ENCODE data around the gene RPP14. TPM values are rescaled to one million over a fixed set of nuclear protein-coding genes. Genes with fewer than 3 reads are reported as not detected.

RPP14 gene
- total RNA-seq (2014; rRNA removed; shearing (Covaris generic)): 14.4 and 18.6 TPM in 2 replicates
- polyA plus RNA-seq (2016; fragmentation: Nextera tagmentation; extraction: Ambion mirVana): 10.5 and 11.7 TPM in 2 replicates
- long read RNA-seq, full-length matches to known transcripts: 17 of 23 reads
- long read RNA-seq, partial matches to known transcripts: 0 of 23 reads
- long read RNA-seq, other reads (novel, unspliced or antisense): 6 of 23 reads

DNA sequence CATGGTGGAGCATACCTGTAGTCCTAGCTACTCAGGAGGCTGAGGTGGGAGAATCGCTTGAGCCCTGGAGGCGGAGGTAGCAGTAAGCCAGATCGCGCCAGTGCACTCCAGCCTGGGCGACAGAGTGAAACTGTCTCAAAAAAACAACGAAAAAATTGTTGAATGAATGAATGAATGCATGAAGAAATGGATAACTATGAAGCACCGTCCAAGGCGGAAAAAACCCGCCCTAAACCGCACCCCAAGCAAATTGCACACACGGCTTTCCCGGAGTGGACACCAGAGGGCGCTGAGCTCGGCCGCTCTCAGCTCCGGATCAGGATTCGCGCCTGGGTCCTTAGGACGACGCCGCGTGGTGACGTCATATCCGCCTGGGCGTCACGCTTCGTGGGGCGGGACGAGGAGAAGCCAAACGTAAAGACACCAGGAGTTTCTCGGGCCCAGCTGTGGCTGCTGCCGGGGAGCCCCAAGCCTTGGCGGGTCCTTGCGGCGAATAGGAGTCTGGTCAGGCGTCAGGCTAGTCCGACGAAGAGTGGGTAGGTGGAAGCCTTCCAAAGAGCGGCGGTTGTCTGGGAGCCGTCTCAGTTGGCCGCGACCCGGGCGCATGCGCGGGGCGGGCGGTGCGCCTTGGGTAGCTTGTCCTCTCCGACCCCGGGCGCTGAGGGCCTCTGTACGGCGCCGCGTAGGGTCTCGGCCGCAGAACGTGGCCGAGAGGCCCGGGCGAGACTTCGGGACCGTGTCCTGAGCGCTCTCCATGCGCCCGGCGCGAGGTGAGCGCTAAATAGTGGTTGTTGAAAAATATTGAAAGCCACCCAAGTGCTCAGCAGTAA, at the start of gene RPP14, which contains the start of gene HTD2:
Gene RPP14, plus strand, starts transcription at position 364 of the 830 bp plus-strand sequence. CDS start 4,085 bp downstream, outside the sequence.
Gene HTD2, plus strand, starts transcription at position 639 of the 830 bp plus-strand sequence. CDS start 11,094 bp downstream, outside the sequence.
- peak within 1 kb of the TSS; percentile 93 for H3K27ac ChIP-seq (ENCODE audit: low read depth)
- H2AFZ ChIP-seq: 0 out of 2 replicates have a peak within 1 kb of the TSS, but pooled peaks have one; percentile 86
- H3K27ac Mint-ChIP-seq: peak within 1 kb of the TSS; percentile 99
- peaks cover 48% of the 10 kb centered on the region for H3K79me2 ChIP-seq (replicated peaks; ENCODE audit: insufficient read depth)
- no peaks in the 10 kb centered on the region for H3K9me3 Mint-ChIP-seq
- H3K4me1 ChIP-seq (ENCODE audit: insufficient read depth): peaks cover 7% of the 10 kb centered on the region; the same call in 1 of the 2 replicates
- no peaks in the 10 kb centered on the region for H3K9me2 ChIP-seq (ENCODE audit: insufficient read depth)
- H3K27me3 ChIP-seq (ENCODE audit: insufficient read depth): 0 out of 2 replicates have a peak, but pooled peaks cover 3% of the 10 kb centered on the region
- peak within 1 kb of the TSS; percentile 97 for H3K4me3 Mint-ChIP-seq
- H3F3A ChIP-seq (replicated peaks; ENCODE audit: low read depth): peaks cover 3% of the 10 kb centered on the region; the same call in 1 of the 2 replicates
- peaks cover 12% of the 10 kb centered on the region; the same call in 2 of the 3 replicates for H3K4me1 Mint-ChIP-seq
- H3K27me3 Mint-ChIP-seq (ENCODE audit: insufficient read depth, low read depth, poor library complexity): peaks cover 22% of the 10 kb centered on the region
- H4K20me1 ChIP-seq (replicated peaks; ENCODE audit: insufficient read depth): peaks cover 29% of the 10 kb centered on the region
- peaks cover 13% of the 10 kb centered on the region for H3K36me3 ChIP-seq (ENCODE audit: insufficient read depth)
- H3K36me3 Mint-ChIP-seq (ENCODE audit: low read depth): peaks cover 24% of the 10 kb centered on the region
- ATAC-seq (peak; percentile 93), DNase-seq (ENCODE audit: low spot score) (peak; percentile 99)
- peak within 1 kb of the TSS; percentile 99 for H3K4me2 ChIP-seq
- H3K4me3 ChIP-seq: peak within 1 kb of the TSS; percentile 100
- TF ChIP-seq EZH2 (IDR thresholded peaks at IDR 0.05; ENCODE audit: low read depth, unreplicated experiment) (no peak), JUNB (IDR thresholded peaks at IDR 0.05; ENCODE audit: unreplicated experiment) (no peak), POLR2AphosphoS5 (IDR thresholded peaks at IDR 0.05; ENCODE audit: low read depth) (peak; percentile 77), ZNF331 (CRISPR knock-in tag; IDR thresholded peaks at IDR 0.05; ENCODE audit: low read depth) (no peak), STAT1 (IDR thresholded peaks at IDR 0.05; ENCODE audit: unreplicated experiment) (no peak), NANOG (IDR thresholded peaks at IDR 0.05; ENCODE audit: borderline replicate concordance) (no peak), ZNF114 (CRISPR knock-in tag; IDR thresholded peaks at IDR 0.05) (no peak), CREB1 (CRISPR knock-in tag; IDR thresholded peaks at IDR 0.05; ENCODE audit: low read depth) (peak; percentile 99)
- TF ChIP-seq, protein P1, sequence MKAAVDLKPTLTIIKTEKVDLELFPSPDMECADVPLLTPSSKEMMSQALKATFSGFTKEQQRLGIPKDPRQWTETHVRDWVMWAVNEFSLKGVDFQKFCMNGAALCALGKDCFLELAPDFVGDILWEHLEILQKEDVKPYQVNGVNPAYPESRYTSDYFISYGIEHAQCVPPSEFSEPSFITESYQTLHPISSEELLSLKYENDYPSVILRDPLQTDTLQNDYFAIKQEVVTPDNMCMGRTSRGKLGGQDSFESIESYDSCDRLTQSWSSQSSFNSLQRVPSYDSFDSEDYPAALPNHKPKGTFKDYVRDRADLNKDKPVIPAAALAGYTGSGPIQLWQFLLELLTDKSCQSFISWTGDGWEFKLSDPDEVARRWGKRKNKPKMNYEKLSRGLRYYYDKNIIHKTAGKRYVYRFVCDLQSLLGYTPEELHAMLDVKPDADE (IDR thresholded peaks at IDR 0.05): peak; percentile 79; the same call in 1 of the 2 replicates
- TF ChIP-seq, protein P2, sequence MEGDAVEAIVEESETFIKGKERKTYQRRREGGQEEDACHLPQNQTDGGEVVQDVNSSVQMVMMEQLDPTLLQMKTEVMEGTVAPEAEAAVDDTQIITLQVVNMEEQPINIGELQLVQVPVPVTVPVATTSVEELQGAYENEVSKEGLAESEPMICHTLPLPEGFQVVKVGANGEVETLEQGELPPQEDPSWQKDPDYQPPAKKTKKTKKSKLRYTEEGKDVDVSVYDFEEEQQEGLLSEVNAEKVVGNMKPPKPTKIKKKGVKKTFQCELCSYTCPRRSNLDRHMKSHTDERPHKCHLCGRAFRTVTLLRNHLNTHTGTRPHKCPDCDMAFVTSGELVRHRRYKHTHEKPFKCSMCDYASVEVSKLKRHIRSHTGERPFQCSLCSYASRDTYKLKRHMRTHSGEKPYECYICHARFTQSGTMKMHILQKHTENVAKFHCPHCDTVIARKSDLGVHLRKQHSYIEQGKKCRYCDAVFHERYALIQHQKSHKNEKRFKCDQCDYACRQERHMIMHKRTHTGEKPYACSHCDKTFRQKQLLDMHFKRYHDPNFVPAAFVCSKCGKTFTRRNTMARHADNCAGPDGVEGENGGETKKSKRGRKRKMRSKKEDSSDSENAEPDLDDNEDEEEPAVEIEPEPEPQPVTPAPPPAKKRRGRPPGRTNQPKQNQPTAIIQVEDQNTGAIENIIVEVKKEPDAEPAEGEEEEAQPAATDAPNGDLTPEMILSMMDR (conservative IDR thresholded peaks at IDR 0.05; ENCODE audit: low read depth in 2 of 2): peak; percentile 93 to 97
- TF ChIP-seq, protein P3, sequence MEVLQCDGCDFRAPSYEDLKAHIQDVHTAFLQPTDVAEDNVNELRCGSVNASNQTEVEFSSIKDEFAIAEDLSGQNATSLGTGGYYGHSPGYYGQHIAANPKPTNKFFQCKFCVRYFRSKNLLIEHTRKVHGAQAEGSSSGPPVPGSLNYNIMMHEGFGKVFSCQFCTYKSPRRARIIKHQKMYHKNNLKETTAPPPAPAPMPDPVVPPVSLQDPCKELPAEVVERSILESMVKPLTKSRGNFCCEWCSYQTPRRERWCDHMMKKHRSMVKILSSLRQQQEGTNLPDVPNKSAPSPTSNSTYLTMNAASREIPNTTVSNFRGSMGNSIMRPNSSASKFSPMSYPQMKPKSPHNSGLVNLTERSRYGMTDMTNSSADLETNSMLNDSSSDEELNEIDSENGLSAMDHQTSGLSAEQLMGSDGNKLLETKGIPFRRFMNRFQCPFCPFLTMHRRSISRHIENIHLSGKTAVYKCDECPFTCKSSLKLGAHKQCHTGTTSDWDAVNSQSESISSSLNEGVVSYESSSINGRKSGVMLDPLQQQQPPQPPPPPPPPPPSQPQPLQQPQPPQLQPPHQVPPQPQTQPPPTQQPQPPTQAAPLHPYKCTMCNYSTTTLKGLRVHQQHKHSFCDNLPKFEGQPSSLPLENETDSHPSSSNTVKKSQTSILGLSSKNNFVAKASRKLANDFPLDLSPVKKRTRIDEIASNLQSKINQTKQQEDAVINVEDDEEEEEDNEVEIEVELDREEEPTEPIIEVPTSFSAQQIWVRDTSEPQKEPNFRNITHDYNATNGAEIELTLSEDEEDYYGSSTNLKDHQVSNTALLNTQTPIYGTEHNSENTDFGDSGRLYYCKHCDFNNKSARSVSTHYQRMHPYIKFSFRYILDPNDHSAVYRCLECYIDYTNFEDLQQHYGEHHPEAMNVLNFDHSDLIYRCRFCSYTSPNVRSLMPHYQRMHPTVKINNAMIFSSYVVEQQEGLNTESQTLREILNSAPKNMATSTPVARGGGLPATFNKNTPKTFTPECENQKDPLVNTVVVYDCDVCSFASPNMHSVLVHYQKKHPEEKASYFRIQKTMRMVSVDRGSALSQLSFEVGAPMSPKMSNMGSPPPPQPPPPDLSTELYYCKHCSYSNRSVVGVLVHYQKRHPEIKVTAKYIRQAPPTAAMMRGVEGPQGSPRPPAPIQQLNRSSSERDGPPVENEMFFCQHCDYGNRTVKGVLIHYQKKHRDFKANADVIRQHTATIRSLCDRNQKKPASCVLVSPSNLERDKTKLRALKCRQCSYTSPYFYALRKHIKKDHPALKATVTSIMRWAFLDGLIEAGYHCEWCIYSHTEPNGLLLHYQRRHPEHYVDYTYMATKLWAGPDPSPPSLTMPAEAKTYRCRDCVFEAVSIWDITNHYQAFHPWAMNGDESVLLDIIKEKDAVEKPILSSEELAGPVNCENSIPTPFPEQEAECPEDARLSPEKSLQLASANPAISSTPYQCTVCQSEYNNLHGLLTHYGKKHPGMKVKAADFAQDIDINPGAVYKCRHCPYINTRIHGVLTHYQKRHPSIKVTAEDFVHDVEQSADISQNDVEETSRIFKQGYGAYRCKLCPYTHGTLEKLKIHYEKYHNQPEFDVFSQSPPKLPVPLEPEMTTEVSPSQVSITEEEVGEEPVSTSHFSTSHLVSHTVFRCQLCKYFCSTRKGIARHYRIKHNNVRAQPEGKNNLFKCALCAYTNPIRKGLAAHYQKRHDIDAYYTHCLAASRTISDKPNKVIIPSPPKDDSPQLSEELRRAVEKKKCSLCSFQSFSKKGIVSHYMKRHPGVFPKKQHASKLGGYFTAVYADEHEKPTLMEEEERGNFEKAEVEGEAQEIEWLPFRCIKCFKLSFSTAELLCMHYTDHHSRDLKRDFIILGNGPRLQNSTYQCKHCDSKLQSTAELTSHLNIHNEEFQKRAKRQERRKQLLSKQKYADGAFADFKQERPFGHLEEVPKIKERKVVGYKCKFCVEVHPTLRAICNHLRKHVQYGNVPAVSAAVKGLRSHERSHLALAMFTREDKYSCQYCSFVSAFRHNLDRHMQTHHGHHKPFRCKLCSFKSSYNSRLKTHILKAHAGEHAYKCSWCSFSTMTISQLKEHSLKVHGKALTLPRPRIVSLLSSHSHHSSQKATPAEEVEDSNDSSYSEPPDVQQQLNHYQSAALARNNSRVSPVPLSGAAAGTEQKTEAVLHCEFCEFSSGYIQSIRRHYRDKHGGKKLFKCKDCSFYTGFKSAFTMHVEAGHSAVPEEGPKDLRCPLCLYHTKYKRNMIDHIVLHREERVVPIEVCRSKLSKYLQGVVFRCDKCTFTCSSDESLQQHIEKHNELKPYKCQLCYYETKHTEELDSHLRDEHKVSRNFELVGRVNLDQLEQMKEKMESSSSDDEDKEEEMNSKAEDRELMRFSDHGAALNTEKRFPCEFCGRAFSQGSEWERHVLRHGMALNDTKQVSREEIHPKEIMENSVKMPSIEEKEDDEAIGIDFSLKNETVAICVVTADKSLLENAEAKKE (CRISPR knock-in tag; IDR thresholded peaks at IDR 0.05): no peak
- TF ChIP-seq, protein P4, sequence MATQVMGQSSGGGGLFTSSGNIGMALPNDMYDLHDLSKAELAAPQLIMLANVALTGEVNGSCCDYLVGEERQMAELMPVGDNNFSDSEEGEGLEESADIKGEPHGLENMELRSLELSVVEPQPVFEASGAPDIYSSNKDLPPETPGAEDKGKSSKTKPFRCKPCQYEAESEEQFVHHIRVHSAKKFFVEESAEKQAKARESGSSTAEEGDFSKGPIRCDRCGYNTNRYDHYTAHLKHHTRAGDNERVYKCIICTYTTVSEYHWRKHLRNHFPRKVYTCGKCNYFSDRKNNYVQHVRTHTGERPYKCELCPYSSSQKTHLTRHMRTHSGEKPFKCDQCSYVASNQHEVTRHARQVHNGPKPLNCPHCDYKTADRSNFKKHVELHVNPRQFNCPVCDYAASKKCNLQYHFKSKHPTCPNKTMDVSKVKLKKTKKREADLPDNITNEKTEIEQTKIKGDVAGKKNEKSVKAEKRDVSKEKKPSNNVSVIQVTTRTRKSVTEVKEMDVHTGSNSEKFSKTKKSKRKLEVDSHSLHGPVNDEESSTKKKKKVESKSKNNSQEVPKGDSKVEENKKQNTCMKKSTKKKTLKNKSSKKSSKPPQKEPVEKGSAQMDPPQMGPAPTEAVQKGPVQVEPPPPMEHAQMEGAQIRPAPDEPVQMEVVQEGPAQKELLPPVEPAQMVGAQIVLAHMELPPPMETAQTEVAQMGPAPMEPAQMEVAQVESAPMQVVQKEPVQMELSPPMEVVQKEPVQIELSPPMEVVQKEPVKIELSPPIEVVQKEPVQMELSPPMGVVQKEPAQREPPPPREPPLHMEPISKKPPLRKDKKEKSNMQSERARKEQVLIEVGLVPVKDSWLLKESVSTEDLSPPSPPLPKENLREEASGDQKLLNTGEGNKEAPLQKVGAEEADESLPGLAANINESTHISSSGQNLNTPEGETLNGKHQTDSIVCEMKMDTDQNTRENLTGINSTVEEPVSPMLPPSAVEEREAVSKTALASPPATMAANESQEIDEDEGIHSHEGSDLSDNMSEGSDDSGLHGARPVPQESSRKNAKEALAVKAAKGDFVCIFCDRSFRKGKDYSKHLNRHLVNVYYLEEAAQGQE (IDR thresholded peaks at IDR 0.05; ENCODE audit: unreplicated experiment): no peak

Measured in GM23338 (cell line).